K562 (cell line): ENCODE results near the gene C4orf50.

Experiments used
- ARHGAP35 ChIP-seq: fragments of 450-650 bp; IDR thresholded peaks from 2 replicates; pipeline ENCODE4 v1.6.1; 2018; ENCODE audit not compliant: partially characterized antibody
- ASH1L ChIP-seq: fragments of 450-650 bp; IDR thresholded peaks from 2 replicates; pipeline ENCODE4 v1.6.1; 2018; ENCODE audit warnings: borderline replicate concordance, mild to moderate bottlenecking, low read depth; ENCODE audit not compliant: partially characterized antibody
- CTCF ChIP-seq, 3 experiments: IDR thresholded peaks in 2 of 3; conservative IDR thresholded peaks in 1 of 3; 2 replicates each; pipeline ENCODE4 v1.5.1; 2011 to 2012; ENCODE audit warnings: low read length in 3 of 3, mild to moderate bottlenecking in 3 of 3, control low read depth in 2 of 3, improper control_type of control experiment in 1 of 3, inconsistent platforms in 1 of 3, low read depth in 1 of 3, mixed read lengths in 1 of 3, moderate library complexity in 1 of 3; ENCODE audit not compliant: insufficient read depth in 2 of 3
- E2F3 ChIP-seq: fragments of 250-450 bp; sonication (Bioruptor Pico); IDR thresholded peaks from 2 replicates; pipeline ENCODE4 v1.4.0; 2020; ENCODE audit warnings: mild to moderate bottlenecking
- HNRNPL ChIP-seq: fragments of 200-400 bp; formaldehyde crosslinking; IDR thresholded peaks from 2 replicates; pipeline ENCODE4 v1.6.1; 2017; ENCODE audit warnings: low read depth, mild to moderate bottlenecking, low read length
- POLR2A ChIP-seq: fragments of 450-650 bp; conservative IDR thresholded peaks from 2 replicates; pipeline ENCODE4 v1.6.1; 2016
- RBM39 ChIP-seq: fragments of 200-400 bp; formaldehyde crosslinking; optimal IDR thresholded peaks from 2 replicates; pipeline ENCODE3; 2018; ENCODE audit warnings: low read depth, low read length
- REST ChIP-seq, 2 experiments: fragments of 450-650 bp; formaldehyde crosslinking in 1 of 2; IDR thresholded peaks; 2 replicates each; pipeline versions ENCODE4 v1.4.0 to v1.6.1; 2014 to 2020; ENCODE audit warnings: mild to moderate bottlenecking in 2 of 2, borderline replicate concordance in 1 of 2, low read depth in 1 of 2
- ZBED1 ChIP-seq: IDR thresholded peaks from 2 replicates; pipeline ENCODE4 v1.6.1; 2014
- ZFP36 ChIP-seq: fragments of 150-350 bp; IDR thresholded peaks from 2 replicates; pipeline ENCODE4 v1.6.1; 2018; ENCODE audit warnings: low read length, low read depth; ENCODE audit not compliant: partially characterized antibody
- ZNF224 ChIP-seq: sonication (generic); formaldehyde crosslinking; IDR thresholded peaks from 2 replicates; pipeline ENCODE4 v1.8.0; 2022; ENCODE audit warnings: mild to moderate bottlenecking, missing genetic modification reagents

GRCh38 chr4:5870701-5871100, 147.5 kb downstream of the C4orf50 start:
- TF ChIP-seq ASH1L (no peak), RBM39 (no peak), CTCF (IDR thresholded peaks at IDR 0.05 in 2 of 3, conservative IDR thresholded peaks at IDR 0.05 in 1 of 3; ENCODE audit: insufficient read depth in 2 of 3, low read depth in 1 of 3, low read length in 3 of 3) (no peak), HNRNPL (no peak), ARHGAP35 (no peak), ZBED1 (no peak), ZFP36 (no peak), POLR2A (no peak), REST (IDR thresholded peaks at IDR 0.05; ENCODE audit: borderline replicate concordance) (no peak), REST (CRISPR knock-in tag; IDR thresholded peaks at IDR 0.05; ENCODE audit: low read depth) (no peak), E2F3 (CRISPR knock-in tag) (no peak), ZNF224 (CRISPR knock-in tag) (no peak)
